Lung (tissue), 12 donors: Measurements from ENCODE around the gene CTU2. TPM values are rescaled to one million over a fixed set of nuclear protein-coding genes. Genes with fewer than 3 reads are reported as not detected.

ENCODE experiments used
- ATAC-seq: fragments of 200-7000 bp; cut with Tn5 transposase; one replicate; pipeline ENCODE4 v1.9.1; 2020; ENCODE audit warnings: moderate number of reproducible peaks; ENCODE audit not compliant: insufficient read depth, low FRiP score
- DNase-seq, 3 donors: peaks; one replicate each; pipeline ENCODE4 v3.0.0-alpha.2; 2013 to 2017
- H3K27ac ChIP-seq, 2 donors: one replicate each; pipeline ENCODE4 v1.5.1; 2013; ENCODE audit warnings: mild to moderate bottlenecking in 2 of 2, moderate library complexity in 2 of 2, control low read depth in 1 of 2, inconsistent platforms in 1 of 2, low read depth in 1 of 2, low read length in 1 of 2
- H3K27me3 ChIP-seq, 3 donors: one replicate each; pipeline ENCODE4 v1.5.1; 2013; ENCODE audit warnings: low read length in 2 of 3; ENCODE audit not compliant: control insufficient read depth in 3 of 3, insufficient read depth in 3 of 3
- H3K36me3 ChIP-seq, 4 donors: one replicate each; pipeline ENCODE4 v1.5.1; 2013; ENCODE audit warnings: low read length in 4 of 4, mild to moderate bottlenecking in 1 of 4, moderate library complexity in 1 of 4; ENCODE audit not compliant: control insufficient read depth in 4 of 4, insufficient read depth in 4 of 4
- H3K4me1 ChIP-seq, 5 donors: one replicate each; pipeline ENCODE4 v1.5.1; 2013; ENCODE audit warnings: low read length in 5 of 5, mild to moderate bottlenecking in 2 of 5, moderate library complexity in 1 of 5; ENCODE audit not compliant: control insufficient read depth in 5 of 5, insufficient read depth in 5 of 5
- H3K4me3 ChIP-seq: one replicate; pipeline ENCODE4 v1.5.1; 2013; ENCODE audit warnings: mild to moderate bottlenecking, control low read depth, moderate library complexity
- H3K9ac ChIP-seq, 2 donors: one replicate each; pipeline ENCODE4 v1.5.1; 2013; ENCODE audit warnings: low read length in 2 of 2, control low read depth in 1 of 2; ENCODE audit not compliant: insufficient read depth in 1 of 2
- H3K9me3 ChIP-seq, 4 donors: one replicate each; pipeline ENCODE4 v1.5.1; 2013; ENCODE audit warnings: low read length in 3 of 4, mild to moderate bottlenecking in 1 of 4, moderate library complexity in 1 of 4; ENCODE audit not compliant: control insufficient read depth in 4 of 4, insufficient read depth in 3 of 4
- WGBS, 2 donors: extraction: QIAGEN DNeasy Blood & Tissue Kit; methylation state at CpG; one replicate each; pipeline ENCODE4 v1.1.7; 2013; 5-methylcytosine and 5-hydroxymethylcytosine counted together
- polyA plus RNA-seq, 2 donors: library from polyadenylated mRNA; stranded (reverse); fragments of 200-250 nt; gene quantifications; one replicate each; pipeline ENCODE4 v1.2.1, GENCODE V29; 2013
- total RNA-seq, 2 donors: library from RNA; depleted of rRNA in 1 of 2; stranded (reverse); fragments of >200 nt in 1 of 2; gene quantifications; one replicate each; pipeline ENCODE4 v1.2.1, GENCODE V29; 2014 to 2021
- TF ChIP-seq, protein P1 (sequence below): IDR thresholded peaks from 2 replicates; pipeline ENCODE4 v1.5.1; 2012; ENCODE audit warnings: mild to moderate bottlenecking; ENCODE audit errors: control extremely low read depth, extremely low read depth
- donor health status: control.
- donor health status: control.
- donor health status: Bipolar disorder and iron deficiency.
- donor health status: healthy.
- donor health status: DM: yes; HTN: yes; CAD: no.

CTU2 gene
- total and polyA plus RNA-seq, 4 donors = 5.7 to 23.4 (median 18.3) TPM

DNA sequence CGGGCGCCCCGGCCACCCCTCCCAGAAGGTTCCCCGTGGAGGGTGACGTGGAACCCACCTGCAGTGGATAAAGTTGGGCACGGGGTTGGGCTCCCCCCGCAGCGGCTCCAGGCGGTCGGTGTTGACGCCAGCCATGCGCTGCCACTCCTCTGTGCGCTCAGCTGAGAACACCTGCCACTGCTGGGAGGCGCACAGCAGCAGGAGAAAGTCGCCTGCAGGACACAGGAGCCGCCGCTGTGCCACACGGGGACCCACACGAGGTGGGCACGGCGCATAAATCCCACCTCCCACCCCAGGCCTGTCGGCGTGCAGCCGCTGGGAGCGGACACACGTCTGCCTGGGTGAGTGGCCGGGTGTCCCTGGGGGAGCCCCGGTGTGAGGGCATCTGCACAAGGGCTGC, 20.7 kb downstream of the CTU2 start:
- Histone ChIP-seq H3K36me3 (peaks cover 0 to 79% (median 16%) of the 10 kb centered on the region in 4 donors), H3K27me3 (no peaks in the 10 kb centered on the region), H3K4me1 (no peaks in the 10 kb centered on the region), H3K27ac (no peak overlapping the region), H3K9me3 (peaks cover 0 to 2% (median 0%) of the 10 kb centered on the region in 4 donors), H3K9ac (no peak overlapping the region), H3K4me3 (no peak overlapping the region)
- ATAC-seq (no peak), DNase-seq (no peak)
- WGBS, 2 donors = 96 to 98% methylated on average over 27 to 28 of the region's 28 CpGs
- TF ChIP-seq, protein P1, sequence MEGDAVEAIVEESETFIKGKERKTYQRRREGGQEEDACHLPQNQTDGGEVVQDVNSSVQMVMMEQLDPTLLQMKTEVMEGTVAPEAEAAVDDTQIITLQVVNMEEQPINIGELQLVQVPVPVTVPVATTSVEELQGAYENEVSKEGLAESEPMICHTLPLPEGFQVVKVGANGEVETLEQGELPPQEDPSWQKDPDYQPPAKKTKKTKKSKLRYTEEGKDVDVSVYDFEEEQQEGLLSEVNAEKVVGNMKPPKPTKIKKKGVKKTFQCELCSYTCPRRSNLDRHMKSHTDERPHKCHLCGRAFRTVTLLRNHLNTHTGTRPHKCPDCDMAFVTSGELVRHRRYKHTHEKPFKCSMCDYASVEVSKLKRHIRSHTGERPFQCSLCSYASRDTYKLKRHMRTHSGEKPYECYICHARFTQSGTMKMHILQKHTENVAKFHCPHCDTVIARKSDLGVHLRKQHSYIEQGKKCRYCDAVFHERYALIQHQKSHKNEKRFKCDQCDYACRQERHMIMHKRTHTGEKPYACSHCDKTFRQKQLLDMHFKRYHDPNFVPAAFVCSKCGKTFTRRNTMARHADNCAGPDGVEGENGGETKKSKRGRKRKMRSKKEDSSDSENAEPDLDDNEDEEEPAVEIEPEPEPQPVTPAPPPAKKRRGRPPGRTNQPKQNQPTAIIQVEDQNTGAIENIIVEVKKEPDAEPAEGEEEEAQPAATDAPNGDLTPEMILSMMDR = no peak

DNA sequence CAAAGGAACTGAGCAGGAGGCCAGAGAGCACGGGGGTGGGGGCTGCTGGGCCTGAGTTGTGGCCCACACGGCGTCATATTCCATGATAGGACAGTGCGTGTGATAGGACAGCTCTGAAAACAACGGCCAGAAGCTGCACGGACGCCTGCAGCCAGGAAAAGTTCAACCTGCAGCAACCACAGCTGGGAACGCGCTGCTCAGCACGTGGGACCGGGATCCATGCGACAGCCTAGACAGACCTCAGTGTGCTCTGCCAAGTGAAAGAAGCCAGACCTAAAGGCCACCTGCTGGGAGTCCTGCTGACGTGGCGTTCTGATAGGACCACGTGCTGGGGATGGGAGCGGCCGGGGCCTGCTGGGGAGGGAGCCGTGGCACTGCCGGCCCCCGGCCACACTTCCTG, 21.6 kb downstream of the CTU2 start:
- DNase-seq (no peak), ATAC-seq (no peak)
- Histone ChIP-seq H3K36me3 (peaks cover 0 to 79% (median 14%) of the 10 kb centered on the region in 4 donors), H3K27ac (no peak overlapping the region), H3K4me1 (no peaks in the 10 kb centered on the region), H3K4me3 (no peak overlapping the region), H3K27me3 (no peaks in the 10 kb centered on the region), H3K9me3 (no peaks in the 10 kb centered on the region), H3K9ac (no peak overlapping the region)
- TF ChIP-seq, protein P1 = no peak
- 86 to 92% methylated on average over 20 of the region's 20 CpGs for WGBS, 2 donors

DNA sequence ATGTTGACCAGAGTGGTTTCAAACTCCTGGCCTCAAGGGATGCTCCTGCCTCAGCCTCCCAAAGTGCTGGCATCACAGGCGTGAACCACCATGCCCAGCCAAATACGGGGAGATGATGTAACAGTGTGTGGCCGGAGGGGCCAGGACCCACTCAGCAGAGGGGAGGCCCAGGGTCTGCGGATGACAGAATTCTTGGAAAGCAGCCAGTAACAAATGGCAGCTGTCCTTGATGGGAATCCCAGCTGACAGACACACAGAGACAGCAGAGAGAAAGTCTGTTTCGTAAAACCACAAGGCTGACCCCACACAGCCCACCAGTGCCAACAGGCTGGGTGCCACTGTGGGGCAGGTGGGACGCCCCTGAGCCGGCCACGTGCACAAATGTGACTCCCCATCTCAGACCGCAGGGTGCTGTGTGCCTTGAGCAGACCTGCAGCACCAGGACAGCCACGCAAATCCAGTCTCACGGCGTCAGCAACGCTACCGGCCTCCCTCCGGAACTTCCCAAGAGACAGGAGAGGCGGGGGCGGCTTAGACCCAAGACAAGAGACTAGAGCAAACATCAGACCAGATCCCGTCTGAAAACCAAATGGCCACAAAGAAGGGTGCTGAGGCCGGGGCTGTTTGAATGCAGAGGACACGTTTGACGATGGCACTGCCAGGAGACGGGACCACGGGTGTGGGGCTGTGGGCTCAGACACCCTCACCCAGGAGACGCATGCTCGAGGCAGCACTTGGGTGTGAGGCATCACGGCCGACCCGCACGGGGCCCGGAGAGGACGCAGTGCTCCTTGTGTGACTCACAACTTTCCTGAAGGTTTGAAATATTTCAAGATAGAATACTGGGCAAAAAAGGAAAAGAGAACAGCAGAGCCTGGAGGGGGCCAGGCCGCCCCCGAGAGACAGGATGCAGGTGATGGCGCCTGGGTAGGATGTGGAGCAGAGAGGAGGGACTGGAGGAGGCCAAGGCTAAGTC, 24.6 kb downstream of the CTU2 start:
- H3K4me1 ChIP-seq = no peaks in the 10 kb centered on the region
- no peaks in the 10 kb centered on the region for H3K9me3 ChIP-seq
- H3K9ac ChIP-seq = no peak overlapping the region
- peak; percentile 34 to 53 (median 41) for DNase-seq
- H3K36me3 ChIP-seq = peaks cover 0 to 81% (median 21%) of the 10 kb centered on the region in 4 donors
- WGBS, 2 donors = 87 to 90% methylated on average over 34 of the region's 34 CpGs
- H3K4me3 ChIP-seq = no peak overlapping the region
- TF ChIP-seq, protein P1 = no peak
- ATAC-seq = no peak
- no peaks in the 10 kb centered on the region for H3K27me3 ChIP-seq
- H3K27ac ChIP-seq = no peak overlapping the region
